Trophoblast cell (in vitro differentiated cells and primary cell): Measurements from ENCODE around the gene TTLL8.

Source experiments
- DNase-seq, 2 donors: peaks; one replicate each; pipeline ENCODE4 v3.0.0-alpha.2; 2016
- H2AFZ ChIP-seq: 2 replicates; pipeline ENCODE4 v1.6.1; 2013; ENCODE audit warnings: low read length, moderate library complexity, mild to moderate bottlenecking; ENCODE audit not compliant: insufficient read depth, poor library complexity
- H2AK5ac ChIP-seq: 2 replicates; pipeline ENCODE4 v1.6.1; 2013; ENCODE audit warnings: mild to moderate bottlenecking, low read length
- H2BK120ac ChIP-seq: 2 replicates; pipeline ENCODE4 v1.6.1; 2013; ENCODE audit warnings: low read length, mild to moderate bottlenecking, moderate library complexity; ENCODE audit not compliant: insufficient read depth, poor library complexity
- H2BK12ac ChIP-seq: 2 replicates; pipeline ENCODE4 v1.6.1; 2013; ENCODE audit warnings: mild to moderate bottlenecking, low read length, moderate library complexity
- H2BK5ac ChIP-seq: 2 replicates; pipeline ENCODE4 v1.6.1; 2013; ENCODE audit warnings: low read length, low read depth, moderate library complexity, mild to moderate bottlenecking; ENCODE audit not compliant: poor library complexity
- H3K14ac ChIP-seq: 2 replicates; pipeline ENCODE4 v1.6.1; 2013; ENCODE audit warnings: mild to moderate bottlenecking, low read length
- H3K18ac ChIP-seq: 2 replicates; pipeline ENCODE4 v1.6.1; 2013; ENCODE audit warnings: mild to moderate bottlenecking, low read length
- H3K23ac ChIP-seq: 2 replicates; pipeline ENCODE4 v1.6.1; 2013; ENCODE audit warnings: low read length
- H3K27ac ChIP-seq: 2 replicates; pipeline ENCODE4 v1.5.1; 2013; ENCODE audit warnings: low read depth, mild to moderate bottlenecking, inconsistent platforms, low read length, moderate library complexity
- H3K27me3 ChIP-seq: 2 replicates; pipeline ENCODE4 v1.6.1; 2013; ENCODE audit warnings: inconsistent platforms, mild to moderate bottlenecking, low read length, moderate library complexity; ENCODE audit not compliant: insufficient read depth
- H3K36me3 ChIP-seq, 2 experiments: 1 replicate in 1 of 2; 2 replicates in 1 of 2; pipeline ENCODE4 v1.6.1; 2013; ENCODE audit warnings: low read length in 2 of 2, mild to moderate bottlenecking in 2 of 2, moderate library complexity in 1 of 2; ENCODE audit not compliant: insufficient read depth in 2 of 2, control insufficient read depth in 1 of 2
- H3K4ac ChIP-seq: 2 replicates; pipeline ENCODE4 v1.6.1; 2013; ENCODE audit warnings: low read depth, mild to moderate bottlenecking, low read length, moderate library complexity
- H3K4me1 ChIP-seq, 2 experiments: 1 replicate in 1 of 2; 2 replicates in 1 of 2; pipeline ENCODE4 v1.6.1; 2013; ENCODE audit warnings: low read length in 2 of 2, mild to moderate bottlenecking in 2 of 2, moderate library complexity in 1 of 2; ENCODE audit not compliant: insufficient read depth in 2 of 2, control insufficient read depth in 1 of 2
- H3K4me2 ChIP-seq: 2 replicates; pipeline ENCODE4 v1.6.1; 2013; ENCODE audit warnings: inconsistent platforms, mild to moderate bottlenecking, low read length, moderate library complexity
- H3K4me3 ChIP-seq: 2 replicates; pipeline ENCODE4 v1.5.1; 2013; ENCODE audit warnings: mild to moderate bottlenecking, low read depth, low read length, inconsistent platforms
- H3K79me1 ChIP-seq: one replicate; pipeline ENCODE4 v1.6.1; 2013; ENCODE audit warnings: low read length
- H3K79me2 ChIP-seq: 2 replicates; pipeline ENCODE4 v1.6.1; 2013; ENCODE audit warnings: low read length, mild to moderate bottlenecking; ENCODE audit not compliant: control insufficient read depth, insufficient read depth, poor library complexity
- H3K9ac ChIP-seq: 2 replicates; pipeline ENCODE4 v1.6.1; 2013; ENCODE audit warnings: mild to moderate bottlenecking, low read length
- H3K9me3 ChIP-seq: 2 replicates; pipeline ENCODE4 v1.6.1; 2013; ENCODE audit warnings: low read depth, mild to moderate bottlenecking, control low read depth, inconsistent platforms, low read length; ENCODE audit not compliant: insufficient read depth
- H4K12ac ChIP-seq: 2 replicates; pipeline ENCODE4 v1.6.1; 2013; ENCODE audit warnings: low read depth, mild to moderate bottlenecking, low read length, moderate library complexity
- H4K8ac ChIP-seq: 2 replicates; pipeline ENCODE4 v1.6.1; 2013; ENCODE audit warnings: low read depth, mild to moderate bottlenecking, low read length, moderate library complexity
- H4K91ac ChIP-seq: one replicate; pipeline ENCODE4 v1.6.1; 2013; ENCODE audit warnings: low read depth, mild to moderate bottlenecking, low read length, moderate library complexity
- WGBS: extraction: QIAGEN DNeasy Blood & Tissue Kit; methylation state at CpG from one replicate; pipeline ENCODE4 v1.1.7; 2013; ENCODE audit warnings: missing lambda C conversion rate; ENCODE audit not compliant: insufficient read length, insufficient coverage; ENCODE audit errors: extremely low coverage; 5-methylcytosine and 5-hydroxymethylcytosine counted together

Gene TTLL8

GRCh38 chr22:50102946-50103345, 44.8 kb upstream of the TTLL8 start:
- no peak overlapping the region for H2BK120ac ChIP-seq
- H3K36me3 ChIP-seq: no peaks in the 10 kb centered on the region
- no peak overlapping the region for H4K91ac ChIP-seq
- no peak for DNase-seq
- no peak overlapping the region for H3K18ac ChIP-seq
- no peak overlapping the region for H3K27ac ChIP-seq
- no peak overlapping the region for H2BK5ac ChIP-seq
- no peaks in the 10 kb centered on the region for H3K79me2 ChIP-seq
- H3K4ac ChIP-seq: no peak overlapping the region
- H4K12ac ChIP-seq: no peak overlapping the region
- no peak overlapping the region for H2AK5ac ChIP-seq
- no peak overlapping the region for H2BK12ac ChIP-seq
- H3K4me1 ChIP-seq: no peaks in the 10 kb centered on the region
- no peak overlapping the region for H3K9ac ChIP-seq
- H3K14ac ChIP-seq: no peak overlapping the region
- no peak overlapping the region for H4K8ac ChIP-seq
- H3K9me3 ChIP-seq: peaks cover 2% of the 10 kb centered on the region
- H3K79me1 ChIP-seq: no peaks in the 10 kb centered on the region
- no peak overlapping the region for H3K4me2 ChIP-seq
- no CpG with 5 or more reads among the region's 11 CpGs for WGBS
- no peaks in the 10 kb centered on the region for H3K27me3 ChIP-seq
- H3K23ac ChIP-seq: no peak overlapping the region
- no peak overlapping the region for H3K4me3 ChIP-seq
- no peak overlapping the region for H2AFZ ChIP-seq

GRCh38 chr22:50101870-50102565, 43.9 kb upstream of the TTLL8 start:
- H3K9me3 ChIP-seq: peaks cover 2% of the 10 kb centered on the region
- H2BK120ac ChIP-seq: no peak overlapping the region
- no peak overlapping the region for H3K14ac ChIP-seq
- no peaks in the 10 kb centered on the region for H3K27me3 ChIP-seq
- no peak overlapping the region for H3K23ac ChIP-seq
- no peak overlapping the region for H2BK5ac ChIP-seq
- H3K4me3 ChIP-seq: no peak overlapping the region
- no peak for DNase-seq
- no peak overlapping the region for H3K4me2 ChIP-seq
- H2BK12ac ChIP-seq: no peak overlapping the region
- H3K4me1 ChIP-seq: no peaks in the 10 kb centered on the region
- no peak overlapping the region for H4K8ac ChIP-seq
- no peaks in the 10 kb centered on the region for H3K36me3 ChIP-seq
- H3K27ac ChIP-seq: no peak overlapping the region
- no peak overlapping the region for H3K4ac ChIP-seq
- H4K12ac ChIP-seq: no peak overlapping the region
- H3K79me2 ChIP-seq: no peaks in the 10 kb centered on the region
- no peak overlapping the region for H3K9ac ChIP-seq
- no peak overlapping the region for H2AK5ac ChIP-seq
- WGBS: no CpG with 5 or more reads among the region's 10 CpGs
- no peaks in the 10 kb centered on the region for H3K79me1 ChIP-seq
- no peak overlapping the region for H3K18ac ChIP-seq
- H2AFZ ChIP-seq: no peak overlapping the region
- no peak overlapping the region for H4K91ac ChIP-seq

- H3K9ac ChIP-seq: no peak overlapping the region
- H3K4me1 ChIP-seq: no peaks in the 10 kb centered on the region
- no peaks in the 10 kb centered on the region for H3K79me1 ChIP-seq
- no peak overlapping the region for H3K4me3 ChIP-seq
- no peak overlapping the region for H2BK120ac ChIP-seq
- peaks cover 2% of the 10 kb centered on the region for H3K9me3 ChIP-seq
- H3K27me3 ChIP-seq: no peaks in the 10 kb centered on the region
- H4K8ac ChIP-seq: no peak overlapping the region
- H3K4ac ChIP-seq: no peak overlapping the region
- H3K23ac ChIP-seq: no peak overlapping the region
- no peak overlapping the region for H3K18ac ChIP-seq
- H2AFZ ChIP-seq: no peak overlapping the region
- no CpG with 5 or more reads among the region's 3 CpGs for WGBS
- H4K91ac ChIP-seq: no peak overlapping the region
- H2AK5ac ChIP-seq: no peak overlapping the region
- H3K27ac ChIP-seq: no peak overlapping the region
- H3K4me2 ChIP-seq: no peak overlapping the region
- H3K36me3 ChIP-seq: no peaks in the 10 kb centered on the region
- no peaks in the 10 kb centered on the region for H3K79me2 ChIP-seq
- no peak overlapping the region for H2BK12ac ChIP-seq
- no peak overlapping the region for H2BK5ac ChIP-seq
- no peak overlapping the region for H3K14ac ChIP-seq
- H4K12ac ChIP-seq: no peak overlapping the region
- no peak for DNase-seq
These were observed 40.0 kb upstream of the TTLL8 start for GRCh38 chr22:50098052-50098451.

- Histone ChIP-seq H2BK5ac (no peak overlapping the region), H2AK5ac (no peak overlapping the region), H3K79me1 (no peaks in the 10 kb centered on the region), H3K9me3 (peaks cover 14% of the 10 kb centered on the region), H4K91ac (no peak overlapping the region), H3K9ac (no peak overlapping the region), H3K4me1 (no peaks in the 10 kb centered on the region), H3K23ac (no peak overlapping the region), H3K18ac (no peak overlapping the region), H3K4me2 (no peak overlapping the region), H3K79me2 (no peaks in the 10 kb centered on the region), H2BK12ac (no peak overlapping the region), H3K27me3 (no peaks in the 10 kb centered on the region), H4K8ac (no peak overlapping the region), H2AFZ (no peak overlapping the region), H3K14ac (no peak overlapping the region), H2BK120ac (no peak overlapping the region), H3K4ac (no peak overlapping the region), H4K12ac (no peak overlapping the region), H3K27ac (no peak overlapping the region), H3K4me3 (no peak overlapping the region), H3K36me3 (no peaks in the 10 kb centered on the region)
- WGBS: no CpG with 5 or more reads among the region's 5 CpGs
- DNase-seq: no peak
These were observed 34.2 kb upstream of the TTLL8 start for GRCh38 chr22:50092342-50092741.
